ENCODE measurements around the gene FUBP1.
"Not testable (repeated sequence)": the region's sequence is repeated elsewhere in the genome, so short reads cannot be mapped to it uniquely, and the experiment has no call there.

Gene FUBP1

GRCh38 chr1:77978969-77979876 is at the start of gene FUBP1:
Gene FUBP1, minus strand, starts transcription at chr1:77979072. Its CDS starts 68 bp downstream, at chr1:77979004.
- peak; percentile 98 for DNase-seq (ENCODE audit: low spot score)

- not testable (repeated sequence) for DNase-seq (ENCODE audit: low spot score)
Measured at GRCh38 chr1:78021134-78021533, 42.3 kb upstream of the FUBP1 start.

GRCh38 chr1:78019024-78019423 is 40.2 kb upstream of the FUBP1 start:
- no peak for DNase-seq (ENCODE audit: low spot score)

- DNase-seq (ENCODE audit: low spot score), result no peak
Measured at GRCh38 chr1:78015148-78015547, 36.3 kb upstream of the FUBP1 start.

GRCh38 chr1:78011050-78011449 is 32.2 kb upstream of the FUBP1 start:
- DNase-seq (ENCODE audit: low spot score), result no peak

- DNase-seq (ENCODE audit: low spot score), result no peak
Measured at GRCh38 chr1:78009836-78010235, 31.0 kb upstream of the FUBP1 start.

- DNase-seq (ENCODE audit: low spot score), result no peak
Measured at GRCh38 chr1:78009276-78009675, 30.4 kb upstream of the FUBP1 start.

GRCh38 chr1:78007677-78008341 is 28.9 kb upstream of the FUBP1 start:
- no peak for DNase-seq (ENCODE audit: low spot score)

GRCh38 chr1:78006521-78006920 is 27.6 kb upstream of the FUBP1 start:
- DNase-seq (ENCODE audit: low spot score), result no peak

GRCh38 chr1:78005755-78006154 is 26.9 kb upstream of the FUBP1 start:
- DNase-seq (ENCODE audit: low spot score), result peak; percentile 6

- DNase-seq (ENCODE audit: low spot score), result no peak
Measured at GRCh38 chr1:78005448-78005722, 26.5 kb upstream of the FUBP1 start.

- DNase-seq (ENCODE audit: low spot score), result peak; percentile 87
Measured at GRCh38 chr1:78004719-78005447, 26.0 kb upstream of the FUBP1 start, which contains the start of gene DNAJB4. Gene DNAJB4, plus strand, starts transcription at chr1:78004939. Its CDS starts 172 bp downstream, at chr1:78005111.

- peak; percentile 31 for DNase-seq (ENCODE audit: low spot score)
Measured at GRCh38 chr1:78003882-78004718, 25.2 kb upstream of the FUBP1 start.

GRCh38 chr1:78003070-78003746 is 24.3 kb upstream of the FUBP1 start:
- no peak for DNase-seq (ENCODE audit: low spot score)

GRCh38 chr1:78000536-78000935 is 21.7 kb upstream of the FUBP1 start:
- DNase-seq (ENCODE audit: low spot score), result not testable (repeated sequence)

GRCh38 chr1:77996734-77997133 is 17.9 kb upstream of the FUBP1 start:
- DNase-seq (ENCODE audit: low spot score), result no peak

- no peak for DNase-seq (ENCODE audit: low spot score)
Measured at GRCh38 chr1:77994117-77994705, 15.3 kb upstream of the FUBP1 start.

GRCh38 chr1:77991638-77992037 is 12.8 kb upstream of the FUBP1 start:
- DNase-seq (ENCODE audit: low spot score), result no peak

- no peak for DNase-seq (ENCODE audit: low spot score)
Measured at GRCh38 chr1:77990629-77991204, 11.8 kb upstream of the FUBP1 start.

GRCh38 chr1:77989744-77990143 is 10.9 kb upstream of the FUBP1 start:
- DNase-seq (ENCODE audit: low spot score), result no peak
